ENCODE measurements around the gene C16orf92.
A peak's percentile ranks its signal among the peaks of the same experiment; 100 is the strongest.

The C16orf92 gene

DNA sequence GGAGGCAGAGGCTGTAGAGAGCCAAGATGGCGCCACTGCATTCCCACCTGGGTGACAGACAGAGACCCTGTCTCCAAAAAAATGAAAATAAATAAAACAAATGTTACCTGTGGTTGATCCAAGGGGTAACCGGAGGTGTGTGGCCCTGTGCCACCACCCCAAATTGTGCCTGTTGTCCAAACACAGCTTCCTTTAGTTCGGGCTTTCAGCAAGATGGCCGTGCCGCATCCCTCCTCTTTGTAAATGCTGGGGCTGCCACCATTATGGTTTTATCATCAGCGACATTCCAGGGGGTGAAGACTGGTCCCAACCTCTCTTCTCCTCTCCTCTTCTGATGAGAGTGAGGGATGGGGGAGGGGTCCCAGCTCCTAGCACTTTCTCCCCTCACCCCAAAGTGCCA is at the start of gene C16orf92:
Gene C16orf92, plus strand, starts transcription at position 312 of the 400 bp plus-strand sequence. CDS start 143 bp downstream, outside the sequence.
- DNase-seq: no peak

DNA sequence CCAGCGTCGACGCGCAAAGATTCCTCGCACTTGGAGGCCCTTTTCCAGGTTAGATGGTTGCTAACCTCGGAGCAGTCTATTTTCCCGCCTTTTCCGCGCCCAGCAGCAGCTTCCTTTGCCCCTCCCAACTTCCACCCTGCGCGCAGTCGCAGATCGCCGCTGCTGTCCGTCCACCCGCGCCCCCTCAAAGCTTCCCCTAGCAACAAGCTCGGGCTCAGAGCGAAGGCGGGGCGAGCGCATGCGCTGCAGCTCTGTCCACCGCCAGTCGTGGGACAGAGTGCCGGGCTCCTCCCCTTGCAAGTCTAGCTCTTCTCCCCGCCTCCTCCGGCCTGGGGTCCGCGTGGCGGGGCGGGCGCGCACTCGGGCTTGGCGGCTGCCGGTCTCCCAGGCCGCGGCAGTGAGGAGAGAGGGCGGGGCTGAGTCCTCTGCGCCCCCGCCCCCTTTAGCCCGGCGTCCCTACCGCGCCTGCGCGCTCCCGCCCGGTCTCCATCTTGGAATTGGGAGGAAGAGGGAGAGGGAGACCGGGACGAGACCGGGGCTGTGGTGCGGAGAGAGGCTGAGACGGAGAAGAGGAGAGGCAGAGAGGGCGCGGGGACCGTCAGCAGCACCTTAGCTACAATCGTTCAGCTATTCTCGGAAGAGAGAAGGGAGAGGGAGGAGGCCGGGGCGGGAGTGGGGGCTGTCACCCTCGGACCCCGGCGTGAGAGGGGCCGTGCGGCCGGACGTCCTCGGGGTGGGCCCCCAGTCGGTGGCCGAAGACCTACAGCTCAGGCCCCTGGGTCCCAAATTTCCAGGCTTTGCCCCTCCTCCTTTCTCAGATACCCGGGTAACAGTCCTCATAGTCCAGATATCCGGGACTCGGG is 49.4 kb upstream of the C16orf92 start, which contains the start of gene TAOK2:
Gene TAOK2, plus strand, starts transcription at position 485 of the 863 bp plus-strand sequence. CDS start 3,905 bp downstream, outside the sequence.
- peak; percentile 97 for DNase-seq

- DNase-seq: no peak
Measured at GRCh38 chr16:29974291-29975133, 48.5 kb upstream of the C16orf92 start.

DNA sequence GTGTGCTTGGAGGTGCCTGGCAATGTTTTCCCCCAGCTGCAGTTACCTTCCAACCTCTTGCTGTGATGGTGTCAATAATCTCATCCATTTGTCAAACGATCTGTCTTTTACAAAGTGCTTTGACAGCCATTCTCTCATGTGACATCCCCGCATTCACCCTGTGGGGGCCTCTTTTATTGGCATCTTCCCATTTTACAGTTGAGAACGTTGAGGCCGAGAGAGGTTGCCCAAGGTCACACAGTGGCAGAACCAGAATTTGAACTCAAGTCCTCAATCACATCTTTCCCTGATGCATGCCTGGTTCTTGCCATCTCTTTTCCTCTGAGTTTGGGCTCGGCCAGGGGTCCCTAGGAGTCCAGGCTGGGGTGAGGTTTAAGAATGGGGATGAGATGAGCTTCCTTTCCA is 47.9 kb upstream of the C16orf92 start:
- DNase-seq: no peak

GRCh38 chr16:29975811-29976511 is 47.0 kb upstream of the C16orf92 start:
- no peak for DNase-seq

GRCh38 chr16:29977063-29977825 is 45.8 kb upstream of the C16orf92 start:
- DNase-seq: no peak

DNA sequence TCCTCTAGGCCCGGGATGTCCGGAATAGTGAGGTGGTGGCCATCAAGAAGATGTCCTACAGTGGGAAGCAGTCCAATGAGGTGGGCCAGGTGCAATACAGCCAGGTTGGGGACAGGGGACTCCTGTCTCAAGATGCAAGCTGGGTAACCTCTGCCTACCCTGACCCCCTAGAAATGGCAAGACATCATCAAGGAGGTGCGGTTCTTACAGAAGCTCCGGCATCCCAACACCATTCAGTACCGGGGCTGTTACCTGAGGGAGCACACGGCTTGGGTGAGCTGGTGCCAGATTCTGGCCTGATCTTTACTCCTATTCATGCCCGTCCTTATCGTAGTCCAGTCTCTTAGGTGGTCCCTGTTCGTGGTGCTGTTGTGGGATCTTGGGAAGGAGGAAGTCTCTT is 44.9 kb upstream of the C16orf92 start:
- no peak for DNase-seq

GRCh38 chr16:29978564-29979270 is 44.3 kb upstream of the C16orf92 start:
- DNase-seq: no peak

GRCh38 chr16:29982560-29983419 is 40.2 kb upstream of the C16orf92 start:
- DNase-seq: no peak

GRCh38 chr16:29983420-29984136 is 39.4 kb upstream of the C16orf92 start:
- no peak for DNase-seq

GRCh38 chr16:29984137-29984763 is 38.7 kb upstream of the C16orf92 start:
- DNase-seq: no peak

GRCh38 chr16:29984764-29985147 is 38.2 kb upstream of the C16orf92 start:
- DNase-seq: no peak

DNA sequence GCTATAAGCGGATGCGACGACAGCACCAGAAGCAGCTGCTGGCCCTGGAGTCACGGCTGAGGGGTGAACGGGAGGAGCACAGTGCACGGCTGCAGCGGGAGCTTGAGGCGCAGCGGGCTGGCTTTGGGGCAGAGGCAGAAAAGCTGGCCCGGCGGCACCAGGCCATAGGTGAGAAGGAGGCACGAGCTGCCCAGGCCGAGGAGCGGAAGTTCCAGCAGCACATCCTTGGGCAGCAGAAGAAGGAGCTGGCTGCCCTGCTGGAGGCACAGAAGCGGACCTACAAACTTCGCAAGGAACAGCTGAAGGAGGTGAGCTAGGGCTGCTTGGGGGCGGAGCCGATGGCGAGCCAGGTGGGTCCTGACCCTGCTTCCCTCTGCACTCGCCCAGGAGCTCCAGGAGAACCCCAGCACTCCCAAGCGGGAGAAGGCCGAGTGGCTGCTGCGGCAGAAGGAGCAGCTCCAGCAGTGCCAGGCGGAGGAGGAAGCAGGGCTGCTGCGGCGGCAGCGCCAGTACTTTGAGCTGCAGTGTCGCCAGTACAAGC is 37.7 kb upstream of the C16orf92 start:
- DNase-seq: no peak

DNA sequence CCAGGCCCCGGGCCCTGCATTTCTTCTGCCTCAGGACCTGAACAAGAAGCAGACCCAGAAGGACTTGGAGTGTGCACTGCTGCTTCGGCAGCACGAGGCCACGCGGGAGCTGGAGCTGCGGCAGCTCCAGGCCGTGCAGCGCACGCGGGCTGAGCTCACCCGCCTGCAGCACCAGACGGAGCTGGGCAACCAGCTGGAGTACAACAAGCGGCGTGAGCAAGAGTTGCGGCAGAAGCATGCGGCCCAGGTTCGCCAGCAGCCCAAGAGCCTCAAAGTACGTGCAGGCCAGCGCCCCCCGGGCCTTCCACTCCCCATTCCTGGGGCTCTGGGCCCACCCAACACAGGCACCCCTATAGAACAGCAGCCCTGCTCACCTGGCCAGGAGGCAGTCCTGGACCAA is 36.8 kb upstream of the C16orf92 start:
- DNase-seq: no peak

DNA sequence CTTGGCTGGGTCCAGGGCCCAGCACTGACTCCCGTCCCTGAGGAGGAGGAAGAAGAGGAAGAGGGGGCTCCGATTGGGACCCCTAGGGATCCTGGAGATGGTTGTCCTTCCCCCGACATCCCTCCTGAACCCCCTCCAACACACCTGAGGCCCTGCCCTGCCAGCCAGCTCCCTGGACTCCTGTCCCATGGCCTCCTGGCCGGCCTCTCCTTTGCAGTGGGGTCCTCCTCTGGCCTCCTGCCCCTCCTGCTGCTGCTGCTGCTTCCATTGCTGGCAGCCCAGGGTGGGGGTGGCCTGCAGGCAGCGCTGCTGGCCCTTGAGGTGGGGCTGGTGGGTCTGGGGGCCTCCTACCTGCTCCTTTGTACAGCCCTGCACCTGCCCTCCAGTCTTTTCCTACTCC is 36.1 kb upstream of the C16orf92 start:
- DNase-seq: no peak

DNA sequence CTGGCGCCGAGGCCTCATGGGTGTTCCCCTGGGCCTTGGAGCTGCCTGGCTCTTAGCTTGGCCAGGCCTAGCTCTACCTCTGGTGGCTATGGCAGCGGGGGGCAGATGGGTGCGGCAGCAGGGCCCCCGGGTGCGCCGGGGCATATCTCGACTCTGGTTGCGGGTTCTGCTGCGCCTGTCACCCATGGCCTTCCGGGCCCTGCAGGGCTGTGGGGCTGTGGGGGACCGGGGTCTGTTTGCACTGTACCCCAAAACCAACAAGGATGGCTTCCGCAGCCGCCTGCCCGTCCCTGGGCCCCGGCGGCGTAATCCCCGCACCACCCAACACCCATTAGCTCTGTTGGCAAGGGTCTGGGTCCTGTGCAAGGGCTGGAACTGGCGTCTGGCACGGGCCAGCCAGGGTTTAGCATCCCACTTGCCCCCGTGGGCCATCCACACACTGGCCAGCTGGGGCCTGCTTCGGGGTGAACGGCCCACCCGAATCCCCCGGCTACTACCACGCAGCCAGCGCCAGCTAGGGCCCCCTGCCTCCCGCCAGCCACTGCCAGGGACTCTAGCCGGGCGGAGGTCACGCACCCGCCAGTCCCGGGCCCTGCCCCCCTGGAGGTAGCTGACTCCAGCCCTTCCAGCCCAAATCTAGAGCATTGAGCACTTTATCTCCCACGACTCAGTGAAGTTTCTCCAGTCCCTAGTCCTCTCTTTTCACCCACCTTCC is 35.5 kb upstream of the C16orf92 start:
- DNase-seq: no peak

DNA sequence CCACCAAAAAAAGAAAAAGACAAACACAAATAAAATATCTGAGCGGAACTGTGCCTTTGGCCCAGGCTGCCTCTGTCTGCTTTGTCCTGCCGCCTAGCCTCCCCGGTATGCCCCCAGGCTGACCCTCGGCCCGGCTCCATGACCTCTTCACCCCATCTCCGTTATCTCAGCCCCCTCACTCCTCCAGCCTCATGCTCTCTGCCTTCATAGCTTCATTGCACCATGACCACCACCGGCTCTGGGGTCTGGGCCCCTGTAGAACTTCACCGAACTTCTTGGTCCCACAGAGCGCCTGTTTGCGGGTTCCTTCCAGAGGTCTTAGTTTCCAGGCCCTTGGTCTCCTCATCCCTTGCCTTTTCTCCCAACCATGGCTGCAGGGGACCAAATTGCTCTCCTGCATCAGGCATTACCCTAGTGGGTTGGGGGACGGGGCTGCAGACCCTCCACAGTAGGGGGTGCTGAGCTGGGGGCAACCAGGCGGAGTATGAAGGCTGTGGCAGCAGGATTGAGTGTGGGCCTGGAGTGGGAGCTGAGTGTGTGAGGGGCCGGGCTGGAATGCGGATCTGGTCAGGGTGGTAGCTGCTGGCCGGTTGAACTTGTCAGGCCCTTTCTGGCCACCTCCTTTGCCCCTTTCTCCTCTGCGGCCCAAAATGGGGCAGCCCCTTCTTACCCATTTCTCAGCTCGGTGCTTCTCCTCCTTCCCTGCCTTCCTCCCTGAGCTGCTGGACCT is 34.5 kb upstream of the C16orf92 start:
- no peak for DNase-seq
